Keratinocyte (primary cell): ENCODE data around the gene MAD2L2. TPM values are rescaled to one million over a fixed set of nuclear protein-coding genes. Genes with fewer than 3 reads are reported as not detected.

Experiments used
- DNase-seq: peaks from one replicate; pipeline ENCODE4 v3.0.0-alpha.2; 2011; ENCODE audit warnings: low read depth, missing footprints, low spot score
- FAIRE-seq: peaks from 2 replicates; lab custom pipeline; 2011; peaks lifted over from hg19 to GRCh38; lab: Jason Lieb, UNC
- H2AFZ ChIP-seq: 2 replicates; pipeline ENCODE4 v1.6.0; 2012; ENCODE audit warnings: low read length, control low read depth, inconsistent platforms; ENCODE audit not compliant: control insufficient read depth
- H3K27ac ChIP-seq: 2 replicates; pipeline ENCODE4 v1.5.1; 2011; ENCODE audit warnings: low read length; ENCODE audit not compliant: control insufficient read depth, insufficient read depth
- H3K27me3 ChIP-seq: 3 replicates; pipeline ENCODE4 v1.6.0; 2011; ENCODE audit warnings: low read length; ENCODE audit not compliant: control insufficient read depth, insufficient read depth; ENCODE audit errors: extremely low read depth
- H3K36me3 ChIP-seq, 2 experiments: 2 replicates in 1 of 2; 3 replicates in 1 of 2; pipeline ENCODE4 v1.5.1; 2011; ENCODE audit warnings: low read length in 2 of 2, mild to moderate bottlenecking in 1 of 2; ENCODE audit not compliant: control insufficient read depth in 2 of 2, insufficient read depth in 2 of 2; ENCODE audit errors: extremely low read depth in 1 of 2
- H3K4me1 ChIP-seq: 3 replicates; pipeline ENCODE4 v1.5.1; 2011; ENCODE audit warnings: low read length; ENCODE audit not compliant: control insufficient read depth, insufficient read depth; ENCODE audit errors: extremely low read depth
- H3K4me2 ChIP-seq: 3 replicates; pipeline ENCODE4 v1.6.0; 2011; ENCODE audit warnings: low read depth, low read length; ENCODE audit not compliant: control insufficient read depth, insufficient read depth; ENCODE audit errors: extremely low read depth
- H3K4me3 ChIP-seq, 3 experiments: fragments of 200-600 bp in 1 of 3; sonication (generic) in 1 of 3; 2 replicates in 2 of 3; 3 replicates in 1 of 3; pipeline ENCODE4 v1.5.1; 2011 to 2016; ENCODE audit warnings: low read length in 3 of 3, mild to moderate bottlenecking in 3 of 3, control low read depth in 2 of 3, inconsistent platforms in 1 of 3, low read depth in 1 of 3, mixed read lengths in 1 of 3, mixed run types in 1 of 3, moderate library complexity in 1 of 3; ENCODE audit not compliant: control insufficient read depth in 2 of 3, insufficient read depth in 2 of 3; ENCODE audit errors: extremely low read depth in 1 of 3
- H3K79me2 ChIP-seq: 2 replicates; pipeline ENCODE4 v1.6.0; 2012; ENCODE audit warnings: low read length; ENCODE audit not compliant: control insufficient read depth, insufficient read depth
- H3K9ac ChIP-seq: 3 replicates; pipeline ENCODE4 v1.6.0; 2011; ENCODE audit warnings: low read length; ENCODE audit not compliant: control insufficient read depth, insufficient read depth; ENCODE audit errors: extremely low read depth
- H3K9me1 ChIP-seq: 3 replicates; pipeline ENCODE4 v1.6.0; 2011; ENCODE audit warnings: low read length; ENCODE audit not compliant: control insufficient read depth, insufficient read depth; ENCODE audit errors: extremely low read depth
- H3K9me3 ChIP-seq: 2 replicates; pipeline ENCODE4 v1.5.1; 2012; ENCODE audit warnings: low read depth, low read length; ENCODE audit not compliant: control insufficient read depth
- H4K20me1 ChIP-seq: 3 replicates; pipeline ENCODE4 v1.6.0; 2011; ENCODE audit warnings: low read length; ENCODE audit not compliant: control insufficient read depth, insufficient read depth; ENCODE audit errors: extremely low read depth
- EZH2 ChIP-seq: IDR thresholded peaks from one replicate; pipeline ENCODE4 v1.6.1; 2012; ENCODE audit warnings: inconsistent platforms, mild to moderate bottlenecking, low read length, moderate library complexity
- dilution Hi-C: fragments of 300-500 bp; cut with MboI; formaldehyde crosslinking; loops from one replicate; pipeline ENCODE4 v1.7.0; 2020; ENCODE audit warnings: low sequenced_read_pairs; ENCODE audit not compliant: extremely low pct_ligation_motif_present
- polyA plus RNA-seq, 5 experiments: library from polyadenylated mRNA; depleted of rRNA in 3 of 5; stranded (reverse) in 3 of 5; stranded (forward) in 1 of 5; unstranded in 1 of 5; fragments of >200 nt; gene quantifications; 1 replicate in 1 of 5; 2 replicates in 3 of 5; 3 replicates in 1 of 5; pipeline versions ENCODE4 v1.2.1 to v1.2.3, GENCODE V29; 2011 to 2012; ENCODE audit warnings: missing spikeins in 2 of 5, low read depth in 1 of 5, low replicate concordance in 1 of 5
- TF ChIP-seq, protein P1 (sequence below), 3 experiments: IDR thresholded peaks in 1 of 3; conservative IDR thresholded peaks in 1 of 3; optimal IDR thresholded peaks in 1 of 3; 2 replicates in 2 of 3; 3 replicates in 1 of 3; pipeline versions ENCODE3 to v1.5.1; 2011; ENCODE audit warnings: low read length in 3 of 3, mild to moderate bottlenecking in 3 of 3, moderate library complexity in 2 of 3, control low read depth in 1 of 3, inconsistent platforms in 1 of 3; ENCODE audit not compliant: insufficient read depth in 2 of 3; ENCODE audit errors: extremely low read depth in 1 of 3

MAD2L2 gene
- polyA plus RNA-seq, 1 donor (not counting 4 experiments of a cell fraction or from before 2014, with no cell fraction given) = 24.8 TPM

DNA sequence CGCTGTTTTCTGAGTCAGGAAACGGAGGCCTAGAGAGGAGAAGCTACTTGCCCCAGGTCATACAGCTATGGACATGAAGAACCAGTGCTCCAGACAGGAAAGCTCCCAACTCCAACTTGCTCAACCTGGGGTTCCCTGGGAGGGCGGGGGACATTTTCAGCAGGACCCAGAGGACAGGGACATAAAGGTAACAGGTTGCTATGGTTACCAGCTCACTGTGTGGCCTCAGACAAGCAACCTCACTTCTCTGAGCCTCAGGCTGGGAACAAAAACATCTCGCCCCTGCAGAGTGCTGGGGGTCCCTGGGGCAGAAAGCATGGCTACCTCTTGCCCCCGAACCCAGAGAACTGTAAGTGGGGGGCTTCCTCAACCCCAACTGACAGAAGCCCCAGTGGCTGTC is 42.8 kb downstream of the MAD2L2 start:
- no peak overlapping the region for H3K4me3 ChIP-seq
- H3K9ac ChIP-seq = no peak overlapping the region
- no peak overlapping the region for H3K4me2 ChIP-seq
- DNase-seq (no peak), FAIRE-seq (no peak)
- H3K9me3 ChIP-seq = no peaks in the 10 kb centered on the region
- TF ChIP-seq EZH2 = no peak
- TF ChIP-seq, protein P1, sequence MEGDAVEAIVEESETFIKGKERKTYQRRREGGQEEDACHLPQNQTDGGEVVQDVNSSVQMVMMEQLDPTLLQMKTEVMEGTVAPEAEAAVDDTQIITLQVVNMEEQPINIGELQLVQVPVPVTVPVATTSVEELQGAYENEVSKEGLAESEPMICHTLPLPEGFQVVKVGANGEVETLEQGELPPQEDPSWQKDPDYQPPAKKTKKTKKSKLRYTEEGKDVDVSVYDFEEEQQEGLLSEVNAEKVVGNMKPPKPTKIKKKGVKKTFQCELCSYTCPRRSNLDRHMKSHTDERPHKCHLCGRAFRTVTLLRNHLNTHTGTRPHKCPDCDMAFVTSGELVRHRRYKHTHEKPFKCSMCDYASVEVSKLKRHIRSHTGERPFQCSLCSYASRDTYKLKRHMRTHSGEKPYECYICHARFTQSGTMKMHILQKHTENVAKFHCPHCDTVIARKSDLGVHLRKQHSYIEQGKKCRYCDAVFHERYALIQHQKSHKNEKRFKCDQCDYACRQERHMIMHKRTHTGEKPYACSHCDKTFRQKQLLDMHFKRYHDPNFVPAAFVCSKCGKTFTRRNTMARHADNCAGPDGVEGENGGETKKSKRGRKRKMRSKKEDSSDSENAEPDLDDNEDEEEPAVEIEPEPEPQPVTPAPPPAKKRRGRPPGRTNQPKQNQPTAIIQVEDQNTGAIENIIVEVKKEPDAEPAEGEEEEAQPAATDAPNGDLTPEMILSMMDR (optimal IDR thresholded peaks at IDR 0.05 in 1 of 3, IDR thresholded peaks at IDR 0.05 in 1 of 3, conservative IDR thresholded peaks at IDR 0.05 in 1 of 3; ENCODE audit: extremely low read depth in 1 of 3, insufficient read depth in 2 of 3, low read length in 3 of 3) = no peak
- no peaks in the 10 kb centered on the region for H3K79me2 ChIP-seq
- H2AFZ ChIP-seq = no peak overlapping the region
- H3K4me1 ChIP-seq = no peaks in the 10 kb centered on the region
- H3K27ac ChIP-seq = no peak overlapping the region
- H3K9me1 ChIP-seq = no peaks in the 10 kb centered on the region
- no peaks in the 10 kb centered on the region for H3K27me3 ChIP-seq
- no peaks in the 10 kb centered on the region for H4K20me1 ChIP-seq
- dilution Hi-C loops = no loop called here
- no peaks in the 10 kb centered on the region for H3K36me3 ChIP-seq

DNA sequence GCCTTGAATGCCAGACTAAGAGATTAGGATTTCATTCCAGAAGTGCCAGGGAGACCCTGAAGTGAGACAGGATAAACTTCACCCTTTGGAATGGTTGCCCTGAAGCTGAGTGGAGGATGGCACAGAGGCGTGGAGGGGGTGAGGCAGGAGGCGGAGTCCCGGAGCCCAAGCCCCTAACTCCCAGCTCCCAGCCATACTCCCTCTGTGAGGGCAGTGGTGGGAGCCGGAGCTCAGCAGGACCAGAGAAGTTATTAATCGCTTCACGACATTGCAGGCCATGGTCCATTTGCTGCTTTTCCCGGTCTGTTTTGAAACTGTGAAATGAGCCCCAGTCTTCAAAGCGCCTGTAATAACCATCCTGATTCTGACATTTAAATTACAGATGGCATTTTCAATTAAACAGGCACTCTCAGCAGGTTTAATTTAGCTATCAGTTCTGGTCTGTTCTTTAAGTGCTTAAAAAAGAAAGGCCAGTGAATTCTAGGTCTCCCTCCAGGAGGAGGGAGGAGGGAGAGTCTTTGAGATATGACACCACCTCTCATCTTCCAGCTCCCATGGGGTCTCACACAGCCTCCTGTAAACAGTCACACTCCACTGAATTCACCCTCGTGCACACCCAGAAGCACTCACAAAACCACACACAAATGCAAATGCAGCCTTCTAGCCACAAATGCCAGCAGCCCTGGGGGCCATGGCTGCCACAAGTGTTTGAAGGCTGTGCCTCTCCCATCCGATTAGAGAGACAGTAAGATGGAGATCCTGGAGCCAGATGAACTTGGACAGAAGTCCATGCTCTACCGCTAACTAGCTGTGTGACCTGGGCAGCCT is 46.4 kb downstream of the MAD2L2 start:
- DNase-seq (no peak), FAIRE-seq (no peak)
- dilution Hi-C loops = no loop called here
- H3K4me3 ChIP-seq = no peak overlapping the region
- no peaks in the 10 kb centered on the region for H3K9me3 ChIP-seq
- no peaks in the 10 kb centered on the region for H3K4me1 ChIP-seq
- H4K20me1 ChIP-seq = no peaks in the 10 kb centered on the region
- H3K36me3 ChIP-seq = no peaks in the 10 kb centered on the region
- no peak for TF ChIP-seq EZH2
- TF ChIP-seq, protein P1 (optimal IDR thresholded peaks at IDR 0.05 in 1 of 3, IDR thresholded peaks at IDR 0.05 in 1 of 3, conservative IDR thresholded peaks at IDR 0.05 in 1 of 3; ENCODE audit: extremely low read depth in 1 of 3, insufficient read depth in 2 of 3, low read length in 3 of 3) = no peak
- no peaks in the 10 kb centered on the region for H3K9me1 ChIP-seq
- no peak overlapping the region for H2AFZ ChIP-seq
- H3K27ac ChIP-seq = no peak overlapping the region
- H3K27me3 ChIP-seq = no peaks in the 10 kb centered on the region
- H3K4me2 ChIP-seq = no peak overlapping the region
- H3K79me2 ChIP-seq = no peaks in the 10 kb centered on the region
- H3K9ac ChIP-seq = no peak overlapping the region
